HepG2 (cell line): ENCODE data around the gene RASSF4. TPM values are rescaled to one million over a fixed set of nuclear protein-coding genes. Genes with fewer than 3 reads are reported as not detected.

Experiments used
- ATAC-seq: fragments of 200-7000 bp; cut with Tn5 transposase; 3 replicates; pipeline ENCODE4 v1.9.1; 2020; ENCODE audit warnings: mild to moderate bottlenecking, moderate library complexity
- BruUV-seq: library from RNA; stranded (reverse); fragments of 400-500 nt; replicated peaks from 2 replicates; lab custom pipeline; 2021; lab: Mats Ljungman, UMichigan
- CTCF ChIA-PET: fragments of 300-600 bp; formaldehyde crosslinking; extraction: SDS; loops from one replicate; lab custom pipeline; 2021; ENCODE audit warnings: low total read pairs, inconsistent platforms, low intra/inter-chr PET ratio; lab: Yijun Ruan, JAX
- POLR2A ChIA-PET: fragments of 350-600 bp; sonication (Branson Sonifier 250); formaldehyde crosslinking; loops from one replicate; lab custom pipeline; 2020; ENCODE audit warnings: antibody characterized with exemption, inconsistent platforms; lab: Yijun Ruan, JAX
- DNase-seq: peaks from one replicate; pipeline ENCODE4 v3.0.0-alpha.2; 2015; ENCODE audit warnings: low spot score
- FAIRE-seq: peaks from 3 replicates; lab custom pipeline; 2011; peaks lifted over from hg19 to GRCh38; lab: Jason Lieb, UNC
- H2AFZ ChIP-seq: one replicate; pipeline ENCODE4 v1.6.1; 2011; ENCODE audit warnings: low read length, inconsistent platforms
- H3K27ac ChIP-seq: fragments of 300-600 bp; 3 replicates; pipeline ENCODE4 v1.8.0; 2011; ENCODE audit warnings: mixed run types, mild to moderate bottlenecking, mixed read lengths, low read length, inconsistent platforms; ENCODE audit not compliant: insufficient read depth; ENCODE audit errors: extremely low read length
- H3K27me3 ChIP-seq, 2 experiments: fragments of 200-600 bp in 1 of 2; 2 replicates in 1 of 2; 3 replicates in 1 of 2; pipeline versions ENCODE4 v1.6.0 to v1.8.0; 2011; ENCODE audit warnings: low read length in 2 of 2, mild to moderate bottlenecking in 2 of 2, moderate library complexity in 2 of 2, inconsistent platforms in 1 of 2; ENCODE audit not compliant: insufficient read depth in 2 of 2, control insufficient read depth in 1 of 2
- H3K36me3 ChIP-seq, 2 experiments: fragments of 200-600 bp in 1 of 2; replicated peaks in 1 of 2; 2 replicates in 1 of 2; 3 replicates in 1 of 2; pipeline versions ENCODE4 v1.5.1 to v1.8.0; 2011; ENCODE audit warnings: low read length in 2 of 2, inconsistent platforms in 1 of 2; ENCODE audit not compliant: insufficient read depth in 2 of 2, control insufficient read depth in 1 of 2
- H3K4me1 ChIP-seq: 2 replicates; pipeline ENCODE4 v1.5.1; 2012; ENCODE audit warnings: low read length, inconsistent platforms; ENCODE audit not compliant: insufficient read depth
- H3K4me2 ChIP-seq: 2 replicates; pipeline ENCODE4 v1.6.0; 2011; ENCODE audit warnings: low read depth, low read length, inconsistent platforms
- H3K4me3 ChIP-seq, 3 experiments: fragments of 200-600 bp in 1 of 3; sonication (generic), shearing (Covaris generic) in 1 of 3; replicated peaks in 1 of 3; 2 replicates each; pipeline ENCODE4 v1.5.1; 2011 to 2016; ENCODE audit warnings: low read length in 3 of 3, inconsistent platforms in 2 of 3, low read depth in 2 of 3, mild to moderate bottlenecking in 2 of 3, control low read depth in 1 of 3, mixed read lengths in 1 of 3; ENCODE audit not compliant: insufficient read depth in 1 of 3
- H3K79me2 ChIP-seq: one replicate; pipeline ENCODE4 v1.6.1; 2011; ENCODE audit warnings: low read length, inconsistent platforms; ENCODE audit not compliant: insufficient read depth
- H3K9ac ChIP-seq: 2 replicates; pipeline ENCODE4 v1.6.0; 2011; ENCODE audit warnings: mild to moderate bottlenecking, low read depth, low read length, inconsistent platforms; ENCODE audit not compliant: insufficient read depth
- H3K9me3 ChIP-seq: 2 replicates; pipeline ENCODE4 v1.5.1; 2012; ENCODE audit warnings: mild to moderate bottlenecking, low read length
- H4K20me1 ChIP-seq: 2 replicates; pipeline ENCODE4 v1.6.0; 2011; ENCODE audit warnings: inconsistent platforms, mild to moderate bottlenecking, low read length, moderate library complexity; ENCODE audit not compliant: insufficient read depth
- ARID2 ChIP-seq: sonication (generic); formaldehyde crosslinking; IDR thresholded peaks from 2 replicates; pipeline ENCODE4 v1.8.1; 2022; ENCODE audit warnings: mild to moderate bottlenecking, missing genetic modification reagents, borderline replicate concordance
- CSRNP1 ChIP-seq: sonication (generic); formaldehyde crosslinking; IDR thresholded peaks from 2 replicates; pipeline ENCODE4 v1.8.1; 2023; ENCODE audit warnings: mild to moderate bottlenecking, missing genetic modification reagents
- HNRNPK ChIP-seq: fragments of 200-400 bp; formaldehyde crosslinking; IDR thresholded peaks from 2 replicates; pipeline ENCODE4 v1.6.1; 2018; ENCODE audit warnings: low read length, low read depth, moderate library complexity, mild to moderate bottlenecking; ENCODE audit not compliant: poor library complexity, severe bottlenecking
- PCBP2 ChIP-seq: fragments of 200-400 bp; formaldehyde crosslinking; optimal IDR thresholded peaks from 2 replicates; pipeline ENCODE3; 2018; ENCODE audit warnings: low read length, low read depth; ENCODE audit not compliant: poor library complexity, severe bottlenecking
- RORA ChIP-seq: sonication (generic); formaldehyde crosslinking; IDR thresholded peaks from 2 replicates; pipeline ENCODE4 v1.5.0; 2020; ENCODE audit warnings: mild to moderate bottlenecking, missing genetic modification reagents, moderate library complexity
- ZFP1 ChIP-seq: IDR thresholded peaks from 2 replicates; pipeline ENCODE4 v1.6.1; 2016
- ZMYM3 ChIP-seq: sonication (generic); formaldehyde crosslinking; IDR thresholded peaks from 2 replicates; pipeline ENCODE4 v1.5.1; 2020; ENCODE audit warnings: mild to moderate bottlenecking, missing genetic modification reagents
- ZNF577 ChIP-seq: sonication (generic); formaldehyde crosslinking; IDR thresholded peaks from 2 replicates; pipeline ENCODE4 v1.4.0; 2020; ENCODE audit warnings: mild to moderate bottlenecking, low read depth, missing genetic modification reagents, borderline replicate concordance
- ZNF746 ChIP-seq: sonication (generic); formaldehyde crosslinking; IDR thresholded peaks from 2 replicates; pipeline ENCODE4 v1.8.0; 2022; ENCODE audit warnings: mild to moderate bottlenecking, missing genetic modification reagents
- WGBS: methylation state at CpG from one replicate; pipeline ENCODE4 v1.1.6; 2017; ENCODE audit warnings: low lambda C conversion rate; 5-methylcytosine and 5-hydroxymethylcytosine counted together
- in situ Hi-C: cut with HindIII; loops from 2 replicates; pipeline ENCODE4 v1.10.0; 2017; ENCODE audit warnings: low pct_unique_long_range_greater_than_20kb; ENCODE audit not compliant: extremely low pct_ligation_motif_present
- intact Hi-C: fragments of 100-400 bp; cut with micrococcal nuclease; formaldehyde crosslinking; loops from one replicate; pipeline ENCODE4 v1.10.0; 2022; ENCODE audit not compliant: unreplicated experiment
- polyA plus RNA-seq, 8 experiments: library from polyadenylated mRNA; depleted of rRNA in 3 of 8; stranded (reverse) in 7 of 8; unstranded in 1 of 8; fragments of >200 nt; fragmentation: Illumina TruSeq in 4 of 8; extraction: Trizol in 4 of 8; gene quantifications; 2 replicates each; pipeline versions ENCODE4 v1.2.1 to v1.2.3, GENCODE V29; 2011 to 2016; ENCODE audit warnings: low read depth in 4 of 8, missing spikeins in 1 of 8, mixed read lengths in 1 of 8; ENCODE audit not compliant: insufficient read depth in 1 of 8
- total RNA-seq, 5 experiments: library from RNA; depleted of rRNA; stranded (reverse); fragments of >200 nt; fragmentation: Illumina TruSeq; extraction: Trizol; gene quantifications; 2 replicates each; pipeline ENCODE4 v1.2.3, GENCODE V29; 2016; ENCODE audit warnings: low read depth in 1 of 5

RASSF4 gene
- total and polyA plus RNA-seq, 2 of the 13 experiments (the other 11 are each of a cell fraction or from before 2014, with no cell fraction given) = 34.0 to 51.7 TPM

GRCh38 chr10:44956226-44956625 is 3.4 kb upstream of the RASSF4 start (continued):
- TF ChIP-seq CSRNP1 (CRISPR knock-in tag) (no peak), ZNF577 (CRISPR knock-in tag) (no peak), ARID2 (no peak), ZNF746 (no peak), RORA (CRISPR knock-in tag) (no peak)

- no peak for DNase-seq
- H3K27ac ChIP-seq = no peak overlapping the region
- ATAC-seq = no peak
- no peak overlapping the region for H3K4me2 ChIP-seq
- in situ Hi-C loops = loop anchor here (25.0 kb wide), 1 partner anchor 1545 kb away; the partner anchor contains the start of gene HNRNPF
- no peak for TF ChIP-seq ZFP1
- TF ChIP-seq PCBP2 = peak; percentile 92
- peak; percentile 44; the same call in 1 of the 2 replicates for TF ChIP-seq ZMYM3 (CRISPR knock-in tag)
- peak; percentile 44 for TF ChIP-seq HNRNPK
- TF ChIP-seq, all 625 proteins: peak for 3
- Histone ChIP-seq H3K36me3 (peaks cover 0 to 6% of the 10 kb centered on the region in 2 experiments; a peak in 2 of 5 replicates), H3K4me1 (peaks cover 65% of the 10 kb centered on the region), H3K9me3 (no peaks in the 10 kb centered on the region), H4K20me1 (no peaks in the 10 kb centered on the region), H3K27me3 (no peaks in the 10 kb centered on the region; a peak in 1 of 5 replicates), H3K9ac (no peak overlapping the region), H3K4me3 (no peak overlapping the region), H2AFZ (no peak overlapping the region), H3K79me2 (peaks cover 34% of the 10 kb centered on the region)
- intact Hi-C loops = no loop called here
- BruUV-seq = no TSS peak
- CTCF ChIA-PET = no interaction called here
- POLR2A ChIA-PET = interaction anchor here (1.5 to 13.2 kb wide), 3 partner anchors 7 to 20 kb away, joined by 4 to 407 read pairs (median 4); partner anchors contain the start of gene DEPP1
- 96% methylated on average over 4 of the region's 4 CpGs for WGBS
- FAIRE-seq = no peak
These were observed 2.6 kb upstream of the RASSF4 start for GRCh38 chr10:44956717-44957706.
